ENCODE data around the gene PRPF6. TPM values are rescaled to one million over a fixed set of nuclear protein-coding genes. Genes with fewer than 3 reads are reported as not detected.

The PRPF6 gene
- total and polyA plus RNA-seq, 2 of the 13 experiments (the other 11 are each of a cell fraction or from before 2014, with no cell fraction given) = 63.7 to 101 TPM

DNA sequence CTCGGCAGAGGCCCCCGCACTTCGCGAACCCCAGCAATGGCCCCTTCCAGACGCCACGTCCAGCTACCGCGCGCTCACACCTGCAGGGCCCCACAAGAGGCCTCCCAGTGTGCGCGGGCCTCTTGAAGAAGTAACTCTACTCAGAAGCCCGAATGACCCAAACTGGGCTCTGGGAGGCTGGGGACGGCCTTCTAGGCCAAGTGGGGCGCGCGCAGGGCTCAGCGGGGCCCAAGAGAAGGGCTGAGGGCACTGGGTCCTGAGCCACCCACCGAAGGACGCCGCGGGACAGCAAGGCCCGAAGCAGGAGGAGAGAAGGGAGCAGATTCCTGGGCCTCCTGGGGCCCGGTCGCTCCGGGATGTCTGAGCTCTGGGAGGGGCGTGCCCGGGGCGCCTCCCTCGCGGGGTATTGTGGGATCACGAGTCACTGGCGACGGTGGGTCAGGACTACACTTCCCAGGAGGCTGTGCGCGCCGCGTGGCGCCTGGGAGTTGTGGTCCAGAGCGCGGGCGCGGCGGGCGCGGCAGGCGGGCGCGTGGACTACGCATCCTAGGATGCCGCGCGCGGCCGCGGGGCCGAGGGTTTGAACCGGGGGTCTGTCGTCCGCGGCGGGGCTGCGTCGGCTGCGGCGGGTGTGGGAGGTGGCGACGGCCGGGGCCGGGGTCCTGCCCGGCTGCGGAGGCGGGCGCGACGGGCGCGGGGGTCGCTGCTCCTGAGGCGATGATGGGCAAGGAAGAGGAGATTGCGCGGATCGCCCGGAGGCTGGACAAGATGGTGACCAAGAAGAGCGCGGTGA lies 81.9 kb downstream of the PRPF6 start, which contains the start of gene TCEA2 (continued):
- TF ChIP-seq, protein P1, sequence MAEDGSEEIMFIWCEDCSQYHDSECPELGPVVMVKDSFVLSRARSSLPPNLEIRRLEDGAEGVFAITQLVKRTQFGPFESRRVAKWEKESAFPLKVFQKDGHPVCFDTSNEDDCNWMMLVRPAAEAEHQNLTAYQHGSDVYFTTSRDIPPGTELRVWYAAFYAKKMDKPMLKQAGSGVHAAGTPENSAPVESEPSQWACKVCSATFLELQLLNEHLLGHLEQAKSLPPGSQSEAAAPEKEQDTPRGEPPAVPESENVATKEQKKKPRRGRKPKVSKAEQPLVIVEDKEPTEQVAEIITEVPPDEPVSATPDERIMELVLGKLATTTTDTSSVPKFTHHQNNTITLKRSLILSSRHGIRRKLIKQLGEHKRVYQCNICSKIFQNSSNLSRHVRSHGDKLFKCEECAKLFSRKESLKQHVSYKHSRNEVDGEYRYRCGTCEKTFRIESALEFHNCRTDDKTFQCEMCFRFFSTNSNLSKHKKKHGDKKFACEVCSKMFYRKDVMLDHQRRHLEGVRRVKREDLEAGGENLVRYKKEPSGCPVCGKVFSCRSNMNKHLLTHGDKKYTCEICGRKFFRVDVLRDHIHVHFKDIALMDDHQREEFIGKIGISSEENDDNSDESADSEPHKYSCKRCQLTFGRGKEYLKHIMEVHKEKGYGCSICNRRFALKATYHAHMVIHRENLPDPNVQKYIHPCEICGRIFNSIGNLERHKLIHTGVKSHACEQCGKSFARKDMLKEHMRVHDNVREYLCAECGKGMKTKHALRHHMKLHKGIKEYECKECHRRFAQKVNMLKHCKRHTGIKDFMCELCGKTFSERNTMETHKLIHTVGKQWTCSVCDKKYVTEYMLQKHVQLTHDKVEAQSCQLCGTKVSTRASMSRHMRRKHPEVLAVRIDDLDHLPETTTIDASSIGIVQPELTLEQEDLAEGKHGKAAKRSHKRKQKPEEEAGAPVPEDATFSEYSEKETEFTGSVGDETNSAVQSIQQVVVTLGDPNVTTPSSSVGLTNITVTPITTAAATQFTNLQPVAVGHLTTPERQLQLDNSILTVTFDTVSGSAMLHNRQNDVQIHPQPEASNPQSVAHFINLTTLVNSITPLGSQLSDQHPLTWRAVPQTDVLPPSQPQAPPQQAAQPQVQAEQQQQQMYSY (CRISPR knock-in tag; IDR thresholded peaks at IDR 0.05) = peak; percentile 62; the same call in 1 of the 2 replicates
- TF ChIP-seq, protein P2, sequence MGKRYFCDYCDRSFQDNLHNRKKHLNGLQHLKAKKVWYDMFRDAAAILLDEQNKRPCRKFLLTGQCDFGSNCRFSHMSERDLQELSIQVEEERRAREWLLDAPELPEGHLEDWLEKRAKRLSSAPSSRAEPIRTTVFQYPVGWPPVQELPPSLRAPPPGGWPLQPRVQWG (CRISPR knock-in tag; IDR thresholded peaks at IDR 0.05; ENCODE audit: borderline replicate concordance, low read depth) = peak; percentile 76; the same call in 1 of the 2 replicates
- TF ChIP-seq, protein P3, sequence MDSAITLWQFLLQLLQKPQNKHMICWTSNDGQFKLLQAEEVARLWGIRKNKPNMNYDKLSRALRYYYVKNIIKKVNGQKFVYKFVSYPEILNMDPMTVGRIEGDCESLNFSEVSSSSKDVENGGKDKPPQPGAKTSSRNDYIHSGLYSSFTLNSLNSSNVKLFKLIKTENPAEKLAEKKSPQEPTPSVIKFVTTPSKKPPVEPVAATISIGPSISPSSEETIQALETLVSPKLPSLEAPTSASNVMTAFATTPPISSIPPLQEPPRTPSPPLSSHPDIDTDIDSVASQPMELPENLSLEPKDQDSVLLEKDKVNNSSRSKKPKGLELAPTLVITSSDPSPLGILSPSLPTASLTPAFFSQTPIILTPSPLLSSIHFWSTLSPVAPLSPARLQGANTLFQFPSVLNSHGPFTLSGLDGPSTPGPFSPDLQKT (CRISPR knock-in tag; IDR thresholded peaks at IDR 0.05; ENCODE audit: borderline replicate concordance) = peak; percentile 95; the same call in 1 of the 2 replicates
- TF ChIP-seq ZNF281 (CRISPR knock-in tag; IDR thresholded peaks at IDR 0.05; ENCODE audit: borderline replicate concordance) (peak; percentile 65; the same call in 1 of the 2 replicates), CENPT (CRISPR knock-in tag; IDR thresholded peaks at IDR 0.05; ENCODE audit: low read depth) (peak; percentile 94), ZNF891 (CRISPR knock-in tag; IDR thresholded peaks at IDR 0.05) (peak; percentile 96; the same call in 1 of the 2 replicates), RFXANK (CRISPR knock-in tag; IDR thresholded peaks at IDR 0.05) (peak; percentile 91), ZNF839 (CRISPR knock-in tag; IDR thresholded peaks at IDR 0.05; ENCODE audit: borderline replicate concordance) (peak; percentile 88), ZSCAN20 (CRISPR knock-in tag; IDR thresholded peaks at IDR 0.05; ENCODE audit: borderline replicate concordance) (peak; percentile 16; the same call in 1 of the 2 replicates), JDP2 (CRISPR knock-in tag; IDR thresholded peaks at IDR 0.05; ENCODE audit: borderline replicate concordance) (peak; percentile 78), ZNF747 (CRISPR knock-in tag; IDR thresholded peaks at IDR 0.05; ENCODE audit: borderline replicate concordance) (peak; percentile 97; the same call in 1 of the 2 replicates), FOXJ3 (CRISPR knock-in tag; IDR thresholded peaks at IDR 0.05; ENCODE audit: borderline replicate concordance) (no peak), PHF8 (CRISPR knock-in tag; IDR thresholded peaks at IDR 0.05) (peak; percentile 98), NONO (IDR thresholded peaks at IDR 0.05) (no peak), NONO (CRISPR knock-in tag; conservative IDR thresholded peaks at IDR 0.05) (peak; percentile 93)
- TF ChIP-seq, protein P4, sequence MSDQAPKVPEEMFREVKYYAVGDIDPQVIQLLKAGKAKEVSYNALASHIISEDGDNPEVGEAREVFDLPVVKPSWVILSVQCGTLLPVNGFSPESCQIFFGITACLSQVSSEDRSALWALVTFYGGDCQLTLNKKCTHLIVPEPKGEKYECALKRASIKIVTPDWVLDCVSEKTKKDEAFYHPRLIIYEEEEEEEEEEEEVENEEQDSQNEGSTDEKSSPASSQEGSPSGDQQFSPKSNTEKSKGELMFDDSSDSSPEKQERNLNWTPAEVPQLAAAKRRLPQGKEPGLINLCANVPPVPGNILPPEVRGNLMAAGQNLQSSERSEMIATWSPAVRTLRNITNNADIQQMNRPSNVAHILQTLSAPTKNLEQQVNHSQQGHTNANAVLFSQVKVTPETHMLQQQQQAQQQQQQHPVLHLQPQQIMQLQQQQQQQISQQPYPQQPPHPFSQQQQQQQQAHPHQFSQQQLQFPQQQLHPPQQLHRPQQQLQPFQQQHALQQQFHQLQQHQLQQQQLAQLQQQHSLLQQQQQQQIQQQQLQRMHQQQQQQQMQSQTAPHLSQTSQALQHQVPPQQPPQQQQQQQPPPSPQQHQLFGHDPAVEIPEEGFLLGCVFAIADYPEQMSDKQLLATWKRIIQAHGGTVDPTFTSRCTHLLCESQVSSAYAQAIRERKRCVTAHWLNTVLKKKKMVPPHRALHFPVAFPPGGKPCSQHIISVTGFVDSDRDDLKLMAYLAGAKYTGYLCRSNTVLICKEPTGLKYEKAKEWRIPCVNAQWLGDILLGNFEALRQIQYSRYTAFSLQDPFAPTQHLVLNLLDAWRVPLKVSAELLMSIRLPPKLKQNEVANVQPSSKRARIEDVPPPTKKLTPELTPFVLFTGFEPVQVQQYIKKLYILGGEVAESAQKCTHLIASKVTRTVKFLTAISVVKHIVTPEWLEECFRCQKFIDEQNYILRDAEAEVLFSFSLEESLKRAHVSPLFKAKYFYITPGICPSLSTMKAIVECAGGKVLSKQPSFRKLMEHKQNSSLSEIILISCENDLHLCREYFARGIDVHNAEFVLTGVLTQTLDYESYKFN (CRISPR knock-in tag; conservative IDR thresholded peaks at IDR 0.05) = peak; percentile 73

Measured in HepG2 (cell line).